K562 (cell line): Measurements from ENCODE around the gene NCMAP. TPM values are rescaled to one million over a fixed set of nuclear protein-coding genes. Genes with fewer than 3 reads are reported as not detected.

Experiments
- ETV5 ChIP-seq: sonication (generic); formaldehyde crosslinking; IDR thresholded peaks from 2 replicates; pipeline ENCODE4 v1.4.0; 2020; ENCODE audit warnings: low read depth, mild to moderate bottlenecking, missing genetic modification reagents
- HMBOX1 ChIP-seq: sonication (generic); IDR thresholded peaks from 2 replicates; pipeline ENCODE4 v1.6.1; 2016
- MAX ChIP-seq: sonication (generic); formaldehyde crosslinking; IDR thresholded peaks from 2 replicates; pipeline ENCODE4 v1.9.0; 2022; ENCODE audit warnings: mild to moderate bottlenecking, missing genetic modification reagents
- MGA ChIP-seq: fragments of 450-650 bp; IDR thresholded peaks from 2 replicates; pipeline ENCODE4 v1.6.1; 2016; ENCODE audit warnings: mild to moderate bottlenecking, moderate library complexity
- PHF8 ChIP-seq: fragments of 200-600 bp; sonication (generic); IDR thresholded peaks from 2 replicates; pipeline ENCODE4 v1.6.1; 2012; ENCODE audit warnings: mixed run types, mild to moderate bottlenecking, inconsistent platforms, low read length, moderate library complexity, borderline replicate concordance
- RB1 ChIP-seq: fragments of 450-650 bp; IDR thresholded peaks from 2 replicates; pipeline ENCODE4 v1.6.1; 2017; ENCODE audit warnings: low read depth, mild to moderate bottlenecking
- RBM25 ChIP-seq: fragments of 200-400 bp; formaldehyde crosslinking; IDR thresholded peaks from 2 replicates; pipeline ENCODE4 v1.6.1; 2018; ENCODE audit warnings: low read length, low read depth, moderate library complexity; ENCODE audit not compliant: severe bottlenecking
- SUPT5H ChIP-seq: fragments of 450-650 bp; IDR thresholded peaks from 2 replicates; pipeline ENCODE4 v1.6.1; 2016
- UBTF ChIP-seq, 2 experiments: IDR thresholded peaks; 2 replicates each; pipeline ENCODE4 v1.6.1; 2012; ENCODE audit warnings: improper control_type of control experiment in 2 of 2, low read depth in 2 of 2, low read length in 2 of 2, borderline replicate concordance in 1 of 2
- ZNF41 ChIP-seq: fragments of 250-450 bp; sonication (Bioruptor Pico); conservative IDR thresholded peaks from 2 replicates; pipeline ENCODE4 v1.4.0; 2020; ENCODE audit warnings: mild to moderate bottlenecking
- ZNF655 ChIP-seq: fragments of 250-450 bp; sonication (Bioruptor Pico); IDR thresholded peaks from 2 replicates; pipeline ENCODE4 v1.5.0; 2021
- polyA plus RNA-seq, 8 experiments: library from polyadenylated mRNA; depleted of rRNA in 4 of 8; stranded (reverse) in 5 of 8; unstranded in 3 of 8; fragments of >200 nt; fragmentation: Nextera tagmentation in 2 of 8; fragmentation: Illumina TruSeq in 1 of 8; extraction: Ambion mirVana in 2 of 8; extraction: Trizol in 1 of 8; gene quantifications; 2 replicates each; pipeline versions ENCODE4 v1.2.1 to v1.2.3, GENCODE V29; 2011 to 2014; ENCODE audit warnings: inconsistent platforms in 1 of 8, missing spikeins in 1 of 8
- total RNA-seq, 7 experiments: library from RNA; depleted of rRNA in 6 of 7; stranded (reverse); fragments of >200 nt in 6 of 7; fragmentation: Illumina TruSeq in 2 of 7; extraction: Trizol in 2 of 7; gene quantifications; 2 replicates each; pipeline versions ENCODE4 v1.2.1 to v1.2.3, GENCODE V29; 2011 to 2021; ENCODE audit warnings: low replicate concordance in 1 of 7

NCMAP gene
- total and polyA plus RNA-seq, 9 of the 15 experiments (the other 6 are each of a cell fraction or from before 2014, with no cell fraction given) = 0.03 TPM; not detected in 8

- TF ChIP-seq MGA = peak; percentile 87
- peak; percentile 50; the same call in 1 of the 2 replicates for TF ChIP-seq HMBOX1
- no peak for TF ChIP-seq ZNF655 (CRISPR knock-in tag)
- no peak for TF ChIP-seq RBM25
- peak; percentile 38; the same call in 1 of the 2 replicates for TF ChIP-seq MAX
- 0 out of 2 replicates have a peak, but pooled peaks have one; percentile 3 for TF ChIP-seq ZNF41
- 0 out of 2 replicates have a peak, but pooled peaks have one; percentile 15 for TF ChIP-seq SUPT5H
- TF ChIP-seq PHF8 = no peak
- no peak for TF ChIP-seq UBTF (IDR thresholded peaks at IDR 0.05; ENCODE audit: borderline replicate concordance in 1 of 2, low read depth in 2 of 2, low read length in 2 of 2)
- peak; percentile 44 for TF ChIP-seq RB1
- TF ChIP-seq ETV5 (CRISPR knock-in tag) = peak; percentile 4; the same call in 1 of the 2 replicates
Measured at GRCh38 chr1:24644100-24644384, 88.2 kb downstream of the NCMAP start (continued).
